GM19452 (cell line): ENCODE results near the gene NPPA.
"Not testable (repeated sequence)": the region's sequence is repeated elsewhere in the genome, so short reads cannot be mapped to it uniquely, and the experiment has no call there.

Experiments
- ATAC-seq: cut with Tn5 transposase; IDR thresholded peaks from one replicate; pipeline ENCODE4 v1.9.1; 2021; ENCODE audit not compliant: unreplicated experiment

NPPA gene

DNA sequence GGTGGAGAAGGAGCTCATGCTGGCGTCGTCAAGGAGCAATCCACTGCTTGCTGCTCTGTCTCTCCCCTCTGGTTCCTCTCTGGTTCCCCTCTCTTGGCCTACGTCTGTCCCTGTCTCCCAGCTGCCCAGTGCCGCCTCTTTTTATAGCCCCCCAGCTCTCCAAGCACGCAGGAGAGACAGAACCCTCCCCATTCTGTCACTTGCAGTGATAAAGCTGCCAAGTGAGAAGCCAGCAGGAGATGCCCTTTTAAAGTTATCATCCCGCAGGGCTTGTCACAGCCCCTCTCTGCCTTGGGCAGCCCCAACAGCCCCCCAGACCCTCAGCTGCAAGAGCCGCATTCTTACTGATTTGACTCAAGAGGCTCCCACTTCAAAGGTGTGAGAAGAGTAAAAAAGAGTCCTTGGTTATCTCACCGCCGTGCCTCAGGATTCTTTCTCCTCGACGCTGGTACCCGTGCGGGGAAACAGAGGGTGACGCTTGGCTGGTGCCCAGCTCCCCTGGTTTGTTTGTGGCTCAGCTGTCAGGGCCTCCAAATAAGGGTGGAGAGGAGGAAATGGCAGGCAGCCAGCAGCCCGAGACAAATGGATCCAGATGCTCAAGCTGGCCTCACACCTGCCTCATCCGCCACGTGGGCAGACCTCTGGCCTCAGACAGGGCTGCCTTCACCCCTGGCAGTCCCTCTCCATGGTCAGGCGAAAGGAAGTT is at the start of gene NPPA:
TSS of gene NPPA (minus strand) at position 117 of the 706 bp plus-strand sequence. CDS start at position 18, 99 bp downstream.
- no peak for ATAC-seq

- not testable (repeated sequence) for ATAC-seq
These were observed 46.9 kb upstream of the NPPA start for GRCh38 chr1:11894501-11894900.

GRCh38 chr1:11893907-11894251 is 46.3 kb upstream of the NPPA start:
- no peak for ATAC-seq

GRCh38 chr1:11891433-11892186 is 44.0 kb upstream of the NPPA start:
- ATAC-seq, result no peak

- no peak for ATAC-seq
These were observed 41.3 kb upstream of the NPPA start for GRCh38 chr1:11888877-11889208.

- ATAC-seq, result no peak
These were observed 40.8 kb upstream of the NPPA start for GRCh38 chr1:11888206-11888876.

DNA sequence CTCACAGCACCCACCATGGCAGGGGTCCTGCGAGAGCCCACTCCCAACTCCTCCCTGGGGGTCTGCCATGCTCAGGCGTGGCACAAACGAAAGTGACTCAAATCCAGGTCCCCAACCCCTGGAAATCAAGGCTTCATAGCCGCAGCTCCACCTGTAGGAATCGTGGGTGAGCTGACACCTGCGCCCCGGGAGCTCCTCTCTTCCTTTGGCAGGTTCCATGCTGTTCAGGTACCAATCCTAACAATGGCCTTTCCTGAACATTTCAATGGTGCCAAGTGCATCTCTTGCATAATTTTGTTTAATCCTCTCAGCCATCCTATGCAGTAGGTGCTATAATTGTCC is 40.1 kb upstream of the NPPA start:
- ATAC-seq, result no peak

- no peak for ATAC-seq
These were observed 39.5 kb upstream of the NPPA start for GRCh38 chr1:11886986-11887665.

- no peak for ATAC-seq
These were observed 38.3 kb upstream of the NPPA start for GRCh38 chr1:11885916-11886315.

GRCh38 chr1:11882814-11883538 is 35.4 kb upstream of the NPPA start:
- no peak for ATAC-seq

- ATAC-seq, result no peak
These were observed 34.3 kb upstream of the NPPA start for GRCh38 chr1:11881749-11882441.

GRCh38 chr1:11880911-11881748 is 33.5 kb upstream of the NPPA start:
- ATAC-seq, result no peak

- ATAC-seq, result no peak
These were observed 32.6 kb upstream of the NPPA start for GRCh38 chr1:11880181-11880575.

- ATAC-seq, result no peak
These were observed 32.0 kb upstream of the NPPA start for GRCh38 chr1:11879311-11880180.

GRCh38 chr1:11878891-11879190 is 31.3 kb upstream of the NPPA start:
- ATAC-seq, result no peak

DNA sequence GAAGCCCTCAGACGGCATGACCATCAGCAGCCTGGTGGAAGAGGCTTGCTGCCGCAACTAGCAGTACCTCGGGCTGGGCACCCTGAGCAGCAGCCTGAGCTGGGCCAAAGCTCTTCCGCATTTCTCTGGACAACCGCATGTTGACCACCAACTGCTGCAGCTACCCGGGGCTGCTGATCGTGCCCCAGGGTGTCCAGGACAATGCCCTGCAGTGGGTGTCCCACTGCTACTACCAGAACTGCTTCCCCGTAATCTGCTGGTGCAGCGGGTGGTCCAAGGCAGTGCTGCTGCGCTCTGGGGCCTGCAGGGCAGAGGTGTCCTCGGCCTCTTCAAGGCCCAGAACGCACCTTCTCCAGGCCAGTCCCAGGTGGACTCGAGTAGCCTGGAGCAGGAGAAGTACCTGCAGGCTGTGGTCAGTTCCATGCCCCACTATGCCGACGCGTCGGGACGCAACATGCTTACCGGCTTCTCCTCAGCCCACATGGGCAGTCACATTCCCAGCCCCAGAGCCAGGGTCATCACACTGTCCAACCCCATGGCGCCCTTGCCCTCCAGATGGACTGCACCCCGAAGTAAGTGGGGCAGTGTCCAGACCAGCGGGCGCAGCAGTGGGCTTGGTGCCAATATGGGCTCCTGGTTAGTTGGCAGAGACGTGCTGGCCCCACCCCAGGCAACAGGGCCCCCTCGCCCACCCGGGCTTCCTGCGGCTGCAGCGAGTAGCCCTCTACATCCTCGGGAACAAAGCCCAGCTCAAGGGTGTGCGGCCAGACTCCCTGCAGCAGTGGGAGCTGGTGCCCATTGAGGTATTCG is 30.7 kb upstream of the NPPA start:
- no peak for ATAC-seq

DNA sequence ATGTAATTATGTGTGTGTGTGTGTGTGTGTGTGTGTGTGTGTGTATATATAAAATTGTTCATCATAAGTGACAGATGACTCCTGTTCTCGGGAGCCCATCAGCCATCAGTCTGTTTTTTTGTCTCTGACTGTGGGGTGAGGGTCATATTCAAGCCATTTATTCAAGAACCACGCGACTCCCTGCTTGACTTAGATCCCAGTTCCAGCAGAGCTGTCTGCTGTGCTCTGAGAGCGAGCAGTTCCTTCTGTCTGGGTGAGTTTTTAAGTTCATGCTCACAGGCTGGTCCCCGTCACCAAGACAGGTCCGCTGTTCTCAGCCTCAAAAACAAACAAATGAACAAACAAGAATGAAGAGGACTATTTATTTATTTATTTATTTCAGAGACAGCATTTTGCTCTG is 29.5 kb upstream of the NPPA start:
- no peak for ATAC-seq

GRCh38 chr1:11875094-11875493 is 27.5 kb upstream of the NPPA start:
- ATAC-seq, result no peak
